Endodermal cell (in vitro differentiated cells): ENCODE results near the gene GSG1L. TPM values are rescaled to one million over a fixed set of nuclear protein-coding genes. Genes with fewer than 3 reads are reported as not detected.

ENCODE experiments used
- DNase-seq: peaks from one replicate; pipeline ENCODE4 v3.0.0-alpha.2; 2017
- H3K27ac ChIP-seq: 2 replicates; pipeline ENCODE4 v1.5.1; 2013; ENCODE audit warnings: mild to moderate bottlenecking, low read depth, low read length, moderate library complexity
- H3K27me3 ChIP-seq: 2 replicates; pipeline ENCODE4 v1.6.1; 2013; ENCODE audit warnings: mild to moderate bottlenecking, low read length, moderate library complexity; ENCODE audit not compliant: insufficient read depth, control insufficient read depth, poor library complexity, severe bottlenecking
- H3K36me3 ChIP-seq: 2 replicates; pipeline ENCODE4 v1.7.0; 2013; ENCODE audit warnings: mild to moderate bottlenecking, low read length, moderate library complexity; ENCODE audit not compliant: control insufficient read depth, insufficient read depth
- H3K4me1 ChIP-seq: one replicate; pipeline ENCODE4 v1.7.0; 2013; ENCODE audit warnings: low read length; ENCODE audit not compliant: control insufficient read depth, insufficient read depth
- H3K4me3 ChIP-seq: 2 replicates; pipeline ENCODE4 v1.5.1; 2013; ENCODE audit warnings: mild to moderate bottlenecking, low read length, moderate library complexity
- H3K9ac ChIP-seq: 2 replicates; pipeline ENCODE4 v1.6.1; 2013; ENCODE audit warnings: mild to moderate bottlenecking, low read length, moderate library complexity; ENCODE audit not compliant: poor library complexity, severe bottlenecking; ENCODE audit errors: extremely low read depth
- H3K9me3 ChIP-seq: 2 replicates; pipeline ENCODE4 v1.6.1; 2013; ENCODE audit warnings: mild to moderate bottlenecking, low read length, moderate library complexity; ENCODE audit not compliant: control insufficient read depth
- H3K27ac Mint-ChIP-seq: 2 replicates; pipeline ENCODE4 v1.8.0; 2020; ENCODE audit warnings: mixed read lengths
- H3K27me3 Mint-ChIP-seq: 2 replicates; pipeline ENCODE4 v1.8.0; 2021; ENCODE audit warnings: mild to moderate bottlenecking, mixed read lengths; ENCODE audit not compliant: insufficient read depth
- H3K36me3 Mint-ChIP-seq: 2 replicates; pipeline ENCODE4 v1.8.0; 2020; ENCODE audit warnings: low read depth, mixed read lengths
- H3K4me1 Mint-ChIP-seq: 2 replicates; pipeline ENCODE4 v1.8.0; 2020; ENCODE audit warnings: mixed read lengths
- H3K4me3 Mint-ChIP-seq: 2 replicates; pipeline ENCODE4 v1.8.0; 2020; ENCODE audit warnings: mild to moderate bottlenecking, moderate library complexity, mixed read lengths
- H3K9me3 Mint-ChIP-seq: 2 replicates; pipeline ENCODE4 v1.8.0; 2020; ENCODE audit warnings: mild to moderate bottlenecking, mixed read lengths
- CTCF ChIP-seq: fragments of 200-600 bp; sonication (generic); conservative IDR thresholded peaks from 2 replicates; pipeline ENCODE4 v1.5.0; 2021; ENCODE audit warnings: antibody characterized with exemption, mild to moderate bottlenecking
- WGBS, 2 experiments: methylation state at CpG; one replicate each; pipeline versions ENCODE4 v1.1.5 to v1.1.7; 2013; ENCODE audit warnings: missing lambda C conversion rate in 2 of 2, mixed read lengths in 1 of 2; ENCODE audit not compliant: insufficient coverage in 1 of 2, insufficient read length in 1 of 2; 5-methylcytosine and 5-hydroxymethylcytosine counted together
- total RNA-seq, 2 donors: library from RNA; stranded (reverse); fragmentation: NEBNext Ultra II Directional in 1 of 2; extraction: Animal tissue kit (Norgen Biotek cat#: 25700) in 1 of 2; gene quantifications; 2 replicates in 1 of 2; 3 replicates in 1 of 2; pipeline ENCODE4 v1.2.1, GENCODE V29; 2021

The GSG1L gene
- total RNA-seq, 2 donors from 2014 or later = 0.24 TPM; not detected in 1

DNA sequence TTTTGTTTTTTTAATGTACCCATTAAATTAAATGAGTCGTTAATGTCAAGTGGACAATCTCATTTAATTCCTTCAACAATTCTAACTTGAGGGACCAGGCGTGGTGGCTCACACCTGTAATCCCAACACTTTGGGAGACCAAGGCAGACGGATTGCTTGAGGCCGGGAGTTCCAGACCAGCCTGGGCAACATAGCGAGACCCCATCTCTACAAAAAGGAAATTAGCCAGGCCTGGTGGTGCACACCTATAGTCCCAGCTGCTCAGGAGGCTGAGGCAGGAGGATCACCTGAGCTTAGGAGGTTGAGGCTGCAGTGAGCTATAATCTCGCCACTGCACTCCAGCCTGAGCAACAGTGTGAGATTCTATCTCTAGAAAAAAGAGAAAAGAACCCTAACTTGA is 20.7 kb upstream of the GSG1L start:
- H3K27ac Mint-ChIP-seq = no peak overlapping the region
- no peak overlapping the region for H3K4me3 Mint-ChIP-seq
- H3K9me3 Mint-ChIP-seq = no peaks in the 10 kb centered on the region
- no peak for DNase-seq
- no peaks in the 10 kb centered on the region for H3K36me3 Mint-ChIP-seq
- Histone ChIP-seq H3K27ac (no peak overlapping the region), H3K4me1 (no peaks in the 10 kb centered on the region), H3K36me3 (no peaks in the 10 kb centered on the region), H3K9ac (no peak overlapping the region), H3K4me3 (no peak overlapping the region), H3K27me3 (no peaks in the 10 kb centered on the region), H3K9me3 (no peaks in the 10 kb centered on the region)
- no peak for TF ChIP-seq CTCF
- 89 to 92% methylated on average over 4 to 6 of the region's 6 CpGs for WGBS, 2 experiments
- H3K4me1 Mint-ChIP-seq = peaks cover 1% of the 10 kb centered on the region
- H3K27me3 Mint-ChIP-seq = no peaks in the 10 kb centered on the region

DNA sequence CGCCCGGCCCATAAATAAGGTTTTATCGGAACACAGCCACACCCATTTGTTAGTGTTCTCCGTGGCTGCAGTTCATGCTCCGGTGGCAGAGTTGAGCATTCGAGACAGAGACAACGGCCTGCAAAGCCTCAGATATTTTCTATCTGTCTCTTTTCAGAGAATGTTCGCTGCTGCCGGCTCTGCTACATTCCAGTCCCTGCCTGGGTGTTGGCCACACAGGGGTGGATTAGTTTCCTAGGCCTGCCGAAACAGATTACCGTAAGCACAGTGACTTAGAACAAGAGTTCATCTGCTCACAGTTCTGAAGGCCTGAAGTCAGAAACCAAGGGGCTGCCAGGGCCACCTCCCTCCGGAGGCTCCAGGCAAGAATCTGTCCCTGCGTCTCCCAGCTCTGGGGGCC is 19.1 kb upstream of the GSG1L start:
- TF ChIP-seq CTCF = no peak
- Histone ChIP-seq H3K9ac (no peak overlapping the region), H3K4me1 (no peaks in the 10 kb centered on the region), H3K27ac (no peak overlapping the region), H3K4me3 (no peak overlapping the region), H3K9me3 (no peaks in the 10 kb centered on the region), H3K27me3 (no peaks in the 10 kb centered on the region), H3K36me3 (no peaks in the 10 kb centered on the region)
- H3K27ac Mint-ChIP-seq = no peak overlapping the region
- H3K4me3 Mint-ChIP-seq = no peak overlapping the region
- H3K4me1 Mint-ChIP-seq = peaks cover 1% of the 10 kb centered on the region
- no peaks in the 10 kb centered on the region for H3K9me3 Mint-ChIP-seq
- H3K36me3 Mint-ChIP-seq = no peaks in the 10 kb centered on the region
- H3K27me3 Mint-ChIP-seq = no peaks in the 10 kb centered on the region
- WGBS, 2 experiments = 91 to 96% methylated on average over 10 to 13 of the region's 13 CpGs
- no peak for DNase-seq

GRCh38 chr16:28081391-28081968 is 18.0 kb upstream of the GSG1L start:
- Histone ChIP-seq H3K27ac (no peak overlapping the region), H3K27me3 (no peaks in the 10 kb centered on the region), H3K4me1 (no peaks in the 10 kb centered on the region), H3K4me3 (no peak overlapping the region), H3K36me3 (no peaks in the 10 kb centered on the region), H3K9me3 (no peaks in the 10 kb centered on the region), H3K9ac (no peak overlapping the region)
- H3K9me3 Mint-ChIP-seq = no peaks in the 10 kb centered on the region
- no peak for TF ChIP-seq CTCF
- DNase-seq = no peak
- no peak overlapping the region for H3K27ac Mint-ChIP-seq
- H3K4me3 Mint-ChIP-seq = no peak overlapping the region
- H3K4me1 Mint-ChIP-seq = peaks cover 1% of the 10 kb centered on the region
- H3K36me3 Mint-ChIP-seq = no peaks in the 10 kb centered on the region
- WGBS, 2 experiments = 89% methylated on average over 8 to 9 of the region's 9 CpGs
- H3K27me3 Mint-ChIP-seq = no peaks in the 10 kb centered on the region
